Osteocyte (in vitro differentiated cells): ENCODE data around the gene GRIP2. TPM values are rescaled to one million over a fixed set of nuclear protein-coding genes. Genes with fewer than 3 reads are reported as not detected.

Experiments
- DNase-seq: peaks from one replicate; pipeline ENCODE4 v3.0.0; 2021; ENCODE audit warnings: mixed read lengths; ENCODE audit not compliant: unreplicated experiment; ENCODE audit errors: extremely low spot score
- H3K27ac Mint-ChIP-seq: one replicate; pipeline ENCODE4 v1.8.0; 2021; ENCODE audit warnings: mild to moderate bottlenecking, mixed read lengths; ENCODE audit not compliant: unreplicated experiment
- H3K27me3 Mint-ChIP-seq: one replicate; pipeline ENCODE4 v1.8.0; 2021; ENCODE audit warnings: mixed read lengths; ENCODE audit not compliant: unreplicated experiment
- H3K36me3 Mint-ChIP-seq: one replicate; pipeline ENCODE4 v1.8.0; 2021; ENCODE audit warnings: mixed read lengths; ENCODE audit not compliant: unreplicated experiment
- H3K4me1 Mint-ChIP-seq: one replicate; pipeline ENCODE4 v1.8.0; 2021; ENCODE audit warnings: mixed read lengths; ENCODE audit not compliant: unreplicated experiment
- H3K4me3 Mint-ChIP-seq: one replicate; pipeline ENCODE4 v1.8.0; 2021; ENCODE audit warnings: mild to moderate bottlenecking, moderate library complexity, mixed read lengths; ENCODE audit not compliant: unreplicated experiment
- H3K9me3 Mint-ChIP-seq: one replicate; pipeline ENCODE4 v1.8.0; 2021; ENCODE audit warnings: mixed read lengths; ENCODE audit not compliant: unreplicated experiment
- total RNA-seq: library from RNA; stranded (reverse); gene quantifications from 2 replicates; pipeline ENCODE4 v1.2.1, GENCODE V29; 2021
- TF ChIP-seq, protein P1 (sequence below): fragments of 200-600 bp; sonication (generic); IDR thresholded peaks from 2 replicates; pipeline ENCODE4 v1.5.0; 2021; ENCODE audit warnings: antibody characterized with exemption, mild to moderate bottlenecking, moderate library complexity

GRIP2 gene
- total RNA-seq, 1 donor from 2014 or later, result 0.35 TPM

DNA sequence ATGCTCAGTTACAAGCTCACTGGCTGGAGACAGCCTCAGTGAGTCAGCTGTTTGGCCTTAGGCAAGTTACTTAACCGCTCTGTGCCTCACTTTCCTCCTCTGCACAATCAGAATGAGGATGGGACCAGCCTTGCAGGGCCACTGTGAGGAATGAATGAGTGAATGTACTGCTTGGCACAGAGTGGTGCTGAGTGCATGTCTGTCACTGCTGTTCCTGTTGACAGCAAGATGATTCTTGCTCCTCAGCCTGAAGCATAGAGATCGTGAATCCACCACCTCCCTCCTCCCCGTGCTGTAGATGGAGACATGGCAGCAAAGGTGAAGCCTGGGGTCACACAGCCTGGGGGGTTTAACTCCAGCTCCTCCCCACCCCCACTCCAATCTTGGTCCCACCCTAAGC, 14.6 kb upstream of the GRIP2 start:
- Mint-ChIP-seq H3K27ac (no peak overlapping the region), H3K27me3 (peaks cover 18% of the 10 kb centered on the region), H3K36me3 (no peaks in the 10 kb centered on the region), H3K4me1 (no peaks in the 10 kb centered on the region), H3K4me3 (no peak overlapping the region), H3K9me3 (no peaks in the 10 kb centered on the region)
- TF ChIP-seq, protein P1, sequence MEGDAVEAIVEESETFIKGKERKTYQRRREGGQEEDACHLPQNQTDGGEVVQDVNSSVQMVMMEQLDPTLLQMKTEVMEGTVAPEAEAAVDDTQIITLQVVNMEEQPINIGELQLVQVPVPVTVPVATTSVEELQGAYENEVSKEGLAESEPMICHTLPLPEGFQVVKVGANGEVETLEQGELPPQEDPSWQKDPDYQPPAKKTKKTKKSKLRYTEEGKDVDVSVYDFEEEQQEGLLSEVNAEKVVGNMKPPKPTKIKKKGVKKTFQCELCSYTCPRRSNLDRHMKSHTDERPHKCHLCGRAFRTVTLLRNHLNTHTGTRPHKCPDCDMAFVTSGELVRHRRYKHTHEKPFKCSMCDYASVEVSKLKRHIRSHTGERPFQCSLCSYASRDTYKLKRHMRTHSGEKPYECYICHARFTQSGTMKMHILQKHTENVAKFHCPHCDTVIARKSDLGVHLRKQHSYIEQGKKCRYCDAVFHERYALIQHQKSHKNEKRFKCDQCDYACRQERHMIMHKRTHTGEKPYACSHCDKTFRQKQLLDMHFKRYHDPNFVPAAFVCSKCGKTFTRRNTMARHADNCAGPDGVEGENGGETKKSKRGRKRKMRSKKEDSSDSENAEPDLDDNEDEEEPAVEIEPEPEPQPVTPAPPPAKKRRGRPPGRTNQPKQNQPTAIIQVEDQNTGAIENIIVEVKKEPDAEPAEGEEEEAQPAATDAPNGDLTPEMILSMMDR, result no peak
- no peak for DNase-seq

DNA sequence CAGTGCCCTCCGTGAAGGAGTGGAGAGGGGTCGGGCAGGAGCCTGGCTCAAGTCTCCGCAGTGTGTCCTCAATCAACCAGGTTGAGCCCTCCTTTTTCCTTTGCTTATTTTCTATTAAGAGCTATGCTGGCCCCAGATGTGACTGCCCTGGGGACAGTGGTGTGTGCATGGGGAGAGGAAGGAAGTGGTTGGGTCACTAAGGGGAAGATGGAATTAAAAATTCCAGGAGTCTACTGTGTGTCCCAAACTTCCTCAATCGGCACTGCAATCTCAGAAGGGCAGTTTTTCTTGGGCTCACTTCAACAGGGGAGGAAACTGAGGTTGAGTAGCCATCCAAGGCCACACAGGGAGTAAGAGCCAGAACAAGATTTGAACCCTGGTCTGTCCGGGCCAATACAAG, 13.7 kb upstream of the GRIP2 start:
- H3K9me3 Mint-ChIP-seq, result no peaks in the 10 kb centered on the region
- no peak overlapping the region for H3K27ac Mint-ChIP-seq
- H3K36me3 Mint-ChIP-seq, result no peaks in the 10 kb centered on the region
- TF ChIP-seq, protein P1, result no peak
- no peaks in the 10 kb centered on the region for H3K4me1 Mint-ChIP-seq
- DNase-seq, result no peak
- H3K4me3 Mint-ChIP-seq, result no peak overlapping the region
- peaks cover 19% of the 10 kb centered on the region for H3K27me3 Mint-ChIP-seq

DNA sequence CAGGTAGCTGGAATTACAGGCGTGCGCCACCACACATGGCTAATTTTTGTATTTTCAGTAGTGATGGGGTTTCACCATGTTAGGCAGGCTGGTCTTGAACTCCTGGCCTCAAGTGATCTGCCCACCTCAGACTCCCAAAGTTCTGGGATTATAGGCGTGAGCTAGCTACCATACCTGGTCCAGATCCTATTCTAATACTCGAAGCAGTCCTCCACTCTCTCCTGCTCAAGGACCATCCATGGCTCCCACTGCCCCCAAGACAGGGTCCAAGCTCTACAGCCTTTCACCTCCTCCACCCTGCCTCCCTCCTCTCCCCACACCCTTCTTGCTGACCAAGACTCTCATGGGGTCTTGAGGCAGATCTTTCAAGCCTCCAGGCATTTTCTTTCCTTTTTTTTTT, 12.6 kb upstream of the GRIP2 start:
- no peak for DNase-seq
- H3K27ac Mint-ChIP-seq, result no peak overlapping the region
- peaks cover 23% of the 10 kb centered on the region for H3K27me3 Mint-ChIP-seq
- H3K4me3 Mint-ChIP-seq, result no peak overlapping the region
- TF ChIP-seq, protein P1, result no peak
- no peaks in the 10 kb centered on the region for H3K4me1 Mint-ChIP-seq
- H3K36me3 Mint-ChIP-seq, result no peaks in the 10 kb centered on the region
- H3K9me3 Mint-ChIP-seq, result no peaks in the 10 kb centered on the region

DNA sequence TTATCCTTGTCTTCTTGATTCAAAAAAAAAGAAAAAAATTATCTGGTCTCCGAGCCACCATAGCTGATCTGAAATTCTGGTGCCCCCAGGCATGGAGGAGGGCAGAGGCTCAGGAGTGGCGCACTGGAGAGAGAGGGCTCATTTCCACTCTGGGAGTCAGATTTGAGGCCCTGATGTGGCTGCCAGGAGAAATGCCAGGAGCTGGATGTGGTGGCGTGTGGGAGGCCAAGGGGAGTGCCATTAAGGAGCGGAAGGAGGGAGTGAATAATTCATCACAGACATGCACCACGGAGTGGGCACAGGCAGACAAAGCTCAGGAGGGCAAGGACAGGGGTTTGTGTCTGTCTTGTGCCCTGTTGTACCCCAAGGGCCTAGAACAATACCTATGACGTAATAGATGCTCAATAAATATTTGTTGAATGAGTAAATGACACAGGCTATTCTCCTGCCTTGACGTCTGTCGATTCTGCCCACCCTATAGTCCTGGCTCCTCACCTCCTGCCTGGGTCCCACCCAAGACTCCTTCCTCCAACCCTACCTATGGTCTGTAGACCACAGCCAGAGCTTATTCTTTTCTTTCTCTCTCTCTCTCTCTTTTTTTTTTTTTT, 12.0 kb upstream of the GRIP2 start:
- H3K4me3 Mint-ChIP-seq, result no peak overlapping the region
- H3K27ac Mint-ChIP-seq, result no peak overlapping the region
- TF ChIP-seq, protein P1, result no peak
- no peak for DNase-seq
- H3K27me3 Mint-ChIP-seq, result peaks cover 25% of the 10 kb centered on the region
- H3K4me1 Mint-ChIP-seq, result no peaks in the 10 kb centered on the region
- no peaks in the 10 kb centered on the region for H3K36me3 Mint-ChIP-seq
- H3K9me3 Mint-ChIP-seq, result no peaks in the 10 kb centered on the region

DNA sequence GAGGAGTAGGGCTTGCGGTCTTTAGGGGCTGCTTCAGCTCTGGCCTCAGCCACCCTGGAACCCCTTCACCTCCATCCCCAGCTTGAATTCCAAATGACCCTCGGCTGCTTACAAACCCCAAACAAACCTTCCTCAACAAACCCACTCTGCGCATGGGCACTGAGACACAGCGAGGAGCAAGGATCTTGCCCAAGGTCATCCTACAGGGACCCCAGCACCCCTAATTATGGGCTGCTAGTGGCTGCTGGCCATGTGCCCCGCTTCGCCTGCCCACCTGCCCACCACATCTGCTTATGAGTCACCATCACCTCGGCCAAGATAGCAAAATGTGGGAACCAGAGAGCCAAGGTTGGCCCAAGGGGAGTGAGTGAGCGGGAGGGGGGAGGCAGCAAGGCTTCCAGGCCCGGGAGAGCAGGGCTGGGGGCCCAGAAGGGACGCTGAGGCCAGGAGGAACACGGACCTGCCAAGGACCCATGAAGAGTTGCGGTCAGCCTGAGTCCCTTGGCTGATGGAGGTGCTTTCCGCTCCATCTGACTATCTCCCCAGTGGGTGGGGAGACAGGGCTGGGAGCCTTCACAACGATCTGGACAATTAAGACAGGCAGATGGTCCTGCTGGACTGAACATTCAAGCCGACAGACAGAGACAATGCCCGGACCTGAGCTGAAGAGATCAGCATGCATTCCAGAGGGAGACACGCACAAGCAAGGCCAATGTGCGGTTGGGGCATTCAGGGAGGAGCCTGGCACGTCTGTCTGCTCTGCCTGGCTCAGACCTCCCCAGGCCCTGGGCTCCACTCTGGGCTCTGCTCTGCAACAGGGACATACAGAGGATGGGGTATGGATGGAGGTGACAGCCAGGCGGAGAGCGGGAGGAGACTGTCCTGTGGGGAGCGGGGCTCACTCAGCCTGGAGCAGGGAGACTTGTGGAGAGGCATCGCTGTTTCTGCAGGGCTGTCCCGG, 10.8 kb upstream of the GRIP2 start:
- DNase-seq, result no peak
- no peak overlapping the region for H3K27ac Mint-ChIP-seq
- peaks cover 26% of the 10 kb centered on the region for H3K27me3 Mint-ChIP-seq

More for the DNA sequence above, 10.8 kb upstream of the GRIP2 start:
- H3K4me1 Mint-ChIP-seq, result no peaks in the 10 kb centered on the region
- H3K36me3 Mint-ChIP-seq, result no peaks in the 10 kb centered on the region
- no peaks in the 10 kb centered on the region for H3K9me3 Mint-ChIP-seq
- H3K4me3 Mint-ChIP-seq, result no peak overlapping the region
- TF ChIP-seq, protein P1, result no peak
